ENCODE data around the gene ABCF1.
"Not testable (repeated sequence)": the region's sequence is repeated elsewhere in the genome, so short reads cannot be mapped to it uniquely, and the experiment has no call there.

ABCF1 gene

GRCh38 chr6:30556906-30557682 lies 14.1 kb upstream of the ABCF1 start, which contains the start of gene PRR3:
TSS of gene PRR3 (plus strand) at chr6:30557295. CDS start at chr6:30557345, 50 bp downstream.
- in situ Hi-C loops (cut with MboI; ENCODE audit: low sequenced_read_pairs), result no loop called here

GRCh38 chr6:30557683-30557981 lies 13.6 kb upstream of the ABCF1 start:
- in situ Hi-C loops (cut with MboI; ENCODE audit: low sequenced_read_pairs), result no loop called here

GRCh38 chr6:30560930-30561329 lies 10.3 kb upstream of the ABCF1 start:
- in situ Hi-C loops (cut with MboI; ENCODE audit: low sequenced_read_pairs), result no loop called here

- in situ Hi-C loops (cut with MboI; ENCODE audit: low sequenced_read_pairs), result no loop called here
These were observed 8.5 kb upstream of the ABCF1 start for GRCh38 chr6:30562470-30563425.

GRCh38 chr6:30564114-30564513 lies 7.1 kb upstream of the ABCF1 start:
- in situ Hi-C loops (cut with MboI; ENCODE audit: low sequenced_read_pairs), result no loop called here

- in situ Hi-C loops (cut with MboI; ENCODE audit: low sequenced_read_pairs), result no loop called here
These were observed 5.5 kb upstream of the ABCF1 start for GRCh38 chr6:30565772-30566171.

- in situ Hi-C loops (cut with MboI; ENCODE audit: low sequenced_read_pairs), result no loop called here
These were observed 3.0 kb upstream of the ABCF1 start for GRCh38 chr6:30568245-30568644.

GRCh38 chr6:30570263-30570662 lies 979 bp upstream of the ABCF1 start:
- in situ Hi-C loops (cut with MboI; ENCODE audit: low sequenced_read_pairs), result no loop called here

GRCh38 chr6:30570740-30571074 lies 535 bp upstream of the ABCF1 start:
- in situ Hi-C loops (cut with MboI; ENCODE audit: low sequenced_read_pairs), result no loop called here

- in situ Hi-C loops (cut with MboI; ENCODE audit: low sequenced_read_pairs), result no loop called here
These were observed 480 bp downstream of the ABCF1 start for GRCh38 chr6:30571762-30572082.

- in situ Hi-C loops (cut with MboI; ENCODE audit: low sequenced_read_pairs), result no loop called here
These were observed 906 bp downstream of the ABCF1 start for GRCh38 chr6:30572148-30572547.

- in situ Hi-C loops (cut with MboI; ENCODE audit: low sequenced_read_pairs), result no loop called here
These were observed 1.9 kb downstream of the ABCF1 start for GRCh38 chr6:30573113-30573512.

GRCh38 chr6:30578051-30578450 lies 6.8 kb downstream of the ABCF1 start:
- in situ Hi-C loops (cut with MboI; ENCODE audit: low sequenced_read_pairs), result no loop called here

GRCh38 chr6:30583921-30584320 lies 12.7 kb downstream of the ABCF1 start:
- in situ Hi-C loops (cut with MboI; ENCODE audit: low sequenced_read_pairs), result no loop called here

GRCh38 chr6:30589754-30590358 lies 18.6 kb downstream of the ABCF1 start:
- in situ Hi-C loops (cut with MboI; ENCODE audit: low sequenced_read_pairs), result no loop called here

GRCh38 chr6:30590509-30590908 lies 19.3 kb downstream of the ABCF1 start:
- in situ Hi-C loops (cut with MboI; ENCODE audit: low sequenced_read_pairs), result no loop called here

- in situ Hi-C loops (cut with MboI; ENCODE audit: low sequenced_read_pairs), result no loop called here
These were observed 19.8 kb downstream of the ABCF1 start for GRCh38 chr6:30591008-30591407.

GRCh38 chr6:30592287-30592686 lies 21.0 kb downstream of the ABCF1 start:
- in situ Hi-C loops (cut with MboI; ENCODE audit: low sequenced_read_pairs), result no loop called here

- in situ Hi-C loops (cut with MboI; ENCODE audit: low sequenced_read_pairs), result not testable (repeated sequence)
These were observed 26.3 kb downstream of the ABCF1 start for GRCh38 chr6:30597315-30598144.

- in situ Hi-C loops (cut with MboI; ENCODE audit: low sequenced_read_pairs), result no loop called here
These were observed 27.8 kb downstream of the ABCF1 start for GRCh38 chr6:30598912-30599624.
